GM21515 (cell line): ENCODE results near the gene PGAM4.
"Not testable (repeated sequence)": the region's sequence is repeated elsewhere in the genome, so short reads cannot be mapped to it uniquely, and the experiment has no call there.

ENCODE experiments used
- ATAC-seq: cut with Tn5 transposase; IDR thresholded peaks from one replicate; pipeline ENCODE4 v1.9.1; 2021; ENCODE audit not compliant: unreplicated experiment

The PGAM4 gene

DNA sequence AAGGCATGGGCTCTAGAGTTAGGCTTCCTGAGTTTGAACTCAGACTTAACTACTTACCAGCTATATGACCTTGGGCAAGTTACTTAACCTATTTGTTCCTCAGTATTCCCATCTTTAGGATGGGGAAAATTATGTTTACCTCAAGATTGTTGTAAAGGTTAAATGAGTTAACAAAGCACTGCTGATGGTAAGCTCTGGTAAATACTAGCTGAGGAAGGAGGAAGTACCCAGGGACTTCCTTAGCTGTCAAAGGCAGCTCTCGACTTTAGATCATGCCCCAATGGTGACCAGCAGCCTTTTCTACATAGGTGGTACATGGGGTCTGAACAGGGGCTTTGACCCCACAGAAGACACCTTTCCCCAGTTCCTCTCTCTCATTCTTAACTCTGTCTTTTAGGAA is 38.9 kb downstream of the PGAM4 start:
- ATAC-seq: no peak

- ATAC-seq: no peak
Measured at GRCh38 chrX:77925764-77926163, 43.7 kb downstream of the PGAM4 start.

DNA sequence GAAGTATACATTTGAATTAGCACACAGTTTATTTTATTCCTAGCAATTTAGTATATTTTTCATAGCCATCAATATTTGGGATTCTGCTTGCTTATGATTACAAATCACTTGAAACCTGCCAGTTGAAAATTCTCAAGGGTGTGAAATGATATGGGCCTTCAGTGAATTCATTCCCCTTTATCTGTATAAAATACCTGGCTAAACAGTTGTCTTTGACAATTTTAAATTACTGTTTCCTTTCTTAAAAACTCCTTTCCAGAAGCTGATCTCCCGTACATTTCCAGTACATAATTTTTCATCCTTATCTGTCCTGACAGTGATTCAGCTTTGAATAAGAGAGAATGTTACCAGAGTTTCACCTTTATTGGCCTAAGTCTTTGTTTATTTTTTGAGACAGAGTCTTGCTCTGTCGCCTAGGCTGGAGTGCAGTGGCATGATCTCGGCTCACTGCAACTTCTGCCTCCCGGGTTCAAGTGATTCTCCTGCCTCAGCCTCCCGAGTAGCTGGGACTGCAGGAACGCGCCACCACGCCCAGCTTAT is 45.0 kb downstream of the PGAM4 start:
- no peak for ATAC-seq

DNA sequence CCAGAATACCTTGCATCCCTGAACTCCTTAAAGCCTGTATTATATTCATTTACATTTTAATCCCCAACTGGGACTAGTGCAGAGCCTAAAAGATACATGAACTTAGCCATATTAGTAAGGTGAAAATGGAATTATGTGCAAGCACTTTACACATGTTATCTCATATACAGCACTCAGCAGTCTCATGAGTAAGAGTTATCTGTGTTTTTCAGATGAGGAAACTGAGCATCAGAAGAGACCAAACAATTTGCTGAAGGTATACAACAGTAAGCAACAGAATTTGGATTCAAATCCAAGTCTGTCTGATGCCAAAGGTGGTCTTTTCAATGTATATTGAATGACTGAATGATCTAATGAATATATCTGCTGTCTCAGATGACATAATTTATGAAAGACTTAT is 46.7 kb downstream of the PGAM4 start:
- no peak for ATAC-seq

GRCh38 chrX:77919370-77919769 is 50.1 kb downstream of the PGAM4 start:
- ATAC-seq: not testable (repeated sequence)

- ATAC-seq: no peak
Measured at GRCh38 chrX:77918568-77918967, 50.9 kb downstream of the PGAM4 start.
